Vagina (tissue), 2 donors: ENCODE data around the gene SPATA33. TPM values are rescaled to one million over a fixed set of nuclear protein-coding genes. Genes with fewer than 3 reads are reported as not detected.

Source experiments
- DNase-seq, 2 donors: peaks; one replicate each; pipeline ENCODE4 v3.0.0-alpha.2; 2017; ENCODE audit errors: extremely low spot score in 2 of 2
- H3K27ac ChIP-seq: fragments of 200-600 bp; sonication (generic); one replicate; pipeline ENCODE4 v1.5.1; 2019
- H3K27me3 ChIP-seq: fragments of 200-600 bp; sonication (generic); one replicate; pipeline ENCODE4 v1.5.1; 2019
- H3K36me3 ChIP-seq, 2 donors: fragments of 200-600 bp; sonication (generic); one replicate each; pipeline ENCODE4 v1.5.1; 2017 to 2019
- H3K4me1 ChIP-seq: fragments of 200-600 bp; sonication (generic); one replicate; pipeline ENCODE4 v1.5.1; 2019
- H3K4me3 ChIP-seq, 2 donors: fragments of 200-600 bp; sonication (generic); 1 replicate in 1 of 2; 2 replicates in 1 of 2; pipeline ENCODE4 v1.5.1; 2016 to 2019
- H3K9me3 ChIP-seq: fragments of 200-600 bp; sonication (generic); one replicate; pipeline ENCODE4 v1.5.1; 2019
- POLR2A ChIP-seq, 2 donors: fragments of 450-650 bp; IDR thresholded peaks; one replicate each; pipeline ENCODE4 v1.6.1; 2017; ENCODE audit warnings: antibody characterized with exemption in 2 of 2, mild to moderate bottlenecking in 2 of 2, moderate library complexity in 2 of 2
- POLR2AphosphoS5 ChIP-seq, 2 donors: sonication (generic); formaldehyde crosslinking; IDR thresholded peaks; one replicate each; pipeline ENCODE4 v1.9.0; 2017; ENCODE audit warnings: antibody characterized with exemption in 2 of 2, mild to moderate bottlenecking in 2 of 2, low read depth in 1 of 2; ENCODE audit not compliant: insufficient read depth in 1 of 2
- intact Hi-C: fragments of 100-400 bp; cut with DNase I; formaldehyde crosslinking; loops from one replicate; pipeline ENCODE4 v1.15.1; 2023
- total RNA-seq: library from RNA; depleted of rRNA; stranded (reverse); fragments of >200 nt; gene quantifications from one replicate; pipeline ENCODE4 v1.2.3, GENCODE V29; 2016
- TF ChIP-seq, protein P1 (sequence below), 3 experiments: fragments of 450-650 bp in 2 of 3; fragments of 200-600 bp in 1 of 3; sonication (generic) in 1 of 3; IDR thresholded peaks; one replicate each; pipeline ENCODE4 v1.5.1; 2017 to 2019; ENCODE audit warnings: antibody characterized with exemption in 3 of 3, mild to moderate bottlenecking in 2 of 3, moderate library complexity in 2 of 3

Gene SPATA33
- total RNA-seq, 1 donor from 2014 or later: 5.2 TPM

DNA sequence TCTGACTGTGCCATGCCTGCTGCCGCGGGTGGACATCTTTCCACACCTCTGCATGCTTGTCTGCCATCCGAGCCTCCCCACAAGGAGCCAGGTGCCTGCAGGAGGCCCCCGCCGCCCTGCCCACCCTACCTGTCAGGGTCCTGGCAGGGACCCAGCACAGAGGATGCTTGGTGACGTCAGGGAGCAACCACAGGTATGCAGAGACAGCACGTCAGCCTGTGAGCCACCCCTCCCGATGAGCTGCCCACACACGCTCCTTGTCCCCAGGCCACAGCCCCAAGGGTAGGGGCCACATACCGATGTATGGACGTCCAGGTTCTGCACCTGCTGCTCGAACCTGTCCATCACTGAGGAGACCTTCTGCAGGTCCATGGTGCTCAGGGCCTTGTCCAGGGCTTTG, 10.7 kb upstream of the SPATA33 start:
- no peak for DNase-seq
- intact Hi-C loops: no loop called here
- no peak overlapping the region for H3K27ac ChIP-seq
- no peaks in the 10 kb centered on the region for H3K27me3 ChIP-seq
- no peak for TF ChIP-seq POLR2A (IDR thresholded peaks at IDR 0.05)
- TF ChIP-seq, protein P1, sequence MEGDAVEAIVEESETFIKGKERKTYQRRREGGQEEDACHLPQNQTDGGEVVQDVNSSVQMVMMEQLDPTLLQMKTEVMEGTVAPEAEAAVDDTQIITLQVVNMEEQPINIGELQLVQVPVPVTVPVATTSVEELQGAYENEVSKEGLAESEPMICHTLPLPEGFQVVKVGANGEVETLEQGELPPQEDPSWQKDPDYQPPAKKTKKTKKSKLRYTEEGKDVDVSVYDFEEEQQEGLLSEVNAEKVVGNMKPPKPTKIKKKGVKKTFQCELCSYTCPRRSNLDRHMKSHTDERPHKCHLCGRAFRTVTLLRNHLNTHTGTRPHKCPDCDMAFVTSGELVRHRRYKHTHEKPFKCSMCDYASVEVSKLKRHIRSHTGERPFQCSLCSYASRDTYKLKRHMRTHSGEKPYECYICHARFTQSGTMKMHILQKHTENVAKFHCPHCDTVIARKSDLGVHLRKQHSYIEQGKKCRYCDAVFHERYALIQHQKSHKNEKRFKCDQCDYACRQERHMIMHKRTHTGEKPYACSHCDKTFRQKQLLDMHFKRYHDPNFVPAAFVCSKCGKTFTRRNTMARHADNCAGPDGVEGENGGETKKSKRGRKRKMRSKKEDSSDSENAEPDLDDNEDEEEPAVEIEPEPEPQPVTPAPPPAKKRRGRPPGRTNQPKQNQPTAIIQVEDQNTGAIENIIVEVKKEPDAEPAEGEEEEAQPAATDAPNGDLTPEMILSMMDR (IDR thresholded peaks at IDR 0.05): no peak
- TF ChIP-seq POLR2AphosphoS5 (IDR thresholded peaks at IDR 0.05; ENCODE audit: insufficient read depth in 1 of 2, low read depth in 1 of 2): no peak
- peaks cover 0 to 31% of the 10 kb centered on the region in 2 donors for H3K36me3 ChIP-seq
- no peak overlapping the region for H3K4me3 ChIP-seq
- no peaks in the 10 kb centered on the region for H3K9me3 ChIP-seq
- H3K4me1 ChIP-seq: no peaks in the 10 kb centered on the region

DNA sequence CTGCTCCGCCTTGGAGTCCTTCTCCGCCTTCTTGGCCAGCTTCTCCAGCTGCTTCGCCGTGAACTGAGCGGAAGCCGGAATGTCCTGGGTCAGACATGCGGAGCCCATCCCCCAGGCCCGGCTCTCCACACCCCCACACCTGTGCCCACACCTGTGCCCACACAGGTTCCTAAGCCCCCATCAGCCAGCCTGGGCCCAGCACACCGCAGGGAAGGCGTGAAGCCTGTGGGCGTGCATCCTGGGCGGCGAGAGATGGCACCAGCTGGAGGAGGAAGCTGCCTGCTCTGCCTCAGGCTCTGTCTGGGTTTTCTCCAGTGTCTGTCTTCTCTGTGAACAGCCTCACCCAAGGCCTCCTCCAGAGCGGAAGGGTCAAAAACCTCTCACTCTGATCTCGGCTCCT, 6.1 kb upstream of the SPATA33 start:
- Histone ChIP-seq H3K9me3 (no peaks in the 10 kb centered on the region), H3K36me3 (peaks cover 0 to 8% of the 10 kb centered on the region in 2 donors), H3K27me3 (no peaks in the 10 kb centered on the region), H3K27ac (no peak overlapping the region), H3K4me1 (peaks cover 11% of the 10 kb centered on the region), H3K4me3 (no peak overlapping the region)
- intact Hi-C loops: no loop called here
- TF ChIP-seq POLR2AphosphoS5 (IDR thresholded peaks at IDR 0.05; ENCODE audit: insufficient read depth in 1 of 2, low read depth in 1 of 2) (no peak), POLR2A (IDR thresholded peaks at IDR 0.05) (no peak)
- TF ChIP-seq, protein P1 (IDR thresholded peaks at IDR 0.05): no peak
- no peak for DNase-seq

DNA sequence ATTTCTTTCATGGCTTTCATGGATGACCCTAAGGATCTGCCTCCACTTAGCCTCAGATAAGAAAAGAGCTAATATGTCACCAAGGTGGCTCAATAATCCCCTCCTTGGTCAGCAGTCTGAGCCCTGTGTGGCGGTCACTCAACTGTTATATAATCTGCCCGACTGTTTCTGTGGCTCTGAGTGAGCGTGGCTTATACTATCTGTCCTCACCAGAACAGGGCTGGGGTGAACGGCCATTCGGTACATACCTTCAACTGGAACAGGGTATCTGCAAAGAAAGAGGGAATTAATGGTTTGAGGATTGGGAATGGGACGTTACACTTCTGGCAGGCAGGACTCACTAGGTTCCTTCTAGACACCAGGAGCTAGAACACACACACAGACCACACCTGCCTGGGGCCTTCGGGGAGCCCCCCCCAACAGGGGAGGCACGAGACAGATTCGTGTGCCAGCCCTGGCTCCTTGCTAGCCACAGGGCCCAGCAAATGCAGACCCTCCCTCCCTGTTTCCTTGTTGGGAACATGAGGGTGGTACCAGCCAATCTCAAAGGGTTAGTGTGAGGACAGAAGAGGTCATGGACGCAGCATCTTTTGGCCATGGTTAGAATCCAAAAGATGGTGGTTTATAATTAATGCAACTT, 3.9 kb upstream of the SPATA33 start:
- Histone ChIP-seq H3K4me1 (peaks cover 23% of the 10 kb centered on the region), H3K27me3 (no peaks in the 10 kb centered on the region), H3K4me3 (no peak overlapping the region), H3K27ac (no peak overlapping the region), H3K9me3 (no peaks in the 10 kb centered on the region), H3K36me3 (no peaks in the 10 kb centered on the region)
- intact Hi-C loops: no loop called here
- TF ChIP-seq POLR2A (IDR thresholded peaks at IDR 0.05): no peak
- TF ChIP-seq POLR2AphosphoS5 (IDR thresholded peaks at IDR 0.05; ENCODE audit: insufficient read depth in 1 of 2, low read depth in 1 of 2): no peak
- TF ChIP-seq, protein P1 (IDR thresholded peaks at IDR 0.05): no peak
- DNase-seq: no peak

DNA sequence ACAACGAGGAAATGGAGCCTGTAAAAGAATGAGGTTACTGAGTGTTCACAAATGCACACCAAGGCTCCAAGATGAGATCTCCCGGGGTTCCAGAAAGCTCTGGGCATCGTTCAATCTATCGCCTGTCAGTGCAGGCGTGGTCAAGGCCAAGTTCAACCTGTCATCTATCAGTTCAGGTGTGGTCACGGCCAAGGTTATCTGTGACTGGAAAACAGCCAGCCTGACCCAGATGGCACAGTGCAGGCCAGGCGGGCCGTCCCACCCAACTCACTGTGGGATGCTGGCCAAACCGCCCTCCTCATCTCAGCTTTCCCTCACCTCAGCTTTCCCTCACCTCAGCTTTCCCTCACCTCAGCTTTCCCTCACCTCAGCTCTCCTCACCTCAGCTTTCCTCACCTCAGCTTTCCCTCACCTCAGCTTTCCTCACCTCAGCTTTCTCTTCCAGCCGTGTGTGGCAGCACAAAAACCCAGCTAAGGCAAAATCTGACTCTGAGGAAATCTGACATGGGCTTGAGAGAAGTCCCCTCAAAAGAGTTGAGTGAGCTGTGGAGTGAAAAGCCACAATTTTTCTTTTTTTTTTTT, 2.5 kb upstream of the SPATA33 start:
- intact Hi-C loops: no loop called here
- Histone ChIP-seq H3K36me3 (no peaks in the 10 kb centered on the region), H3K9me3 (no peaks in the 10 kb centered on the region), H3K27ac (no peak overlapping the region), H3K27me3 (no peaks in the 10 kb centered on the region), H3K4me3 (no peak overlapping the region), H3K4me1 (peaks cover 29% of the 10 kb centered on the region)
- no peak for DNase-seq
- TF ChIP-seq, protein P1 (IDR thresholded peaks at IDR 0.05): no peak
- TF ChIP-seq POLR2A (IDR thresholded peaks at IDR 0.05): no peak
- TF ChIP-seq POLR2AphosphoS5 (IDR thresholded peaks at IDR 0.05; ENCODE audit: insufficient read depth in 1 of 2, low read depth in 1 of 2): no peak

DNA sequence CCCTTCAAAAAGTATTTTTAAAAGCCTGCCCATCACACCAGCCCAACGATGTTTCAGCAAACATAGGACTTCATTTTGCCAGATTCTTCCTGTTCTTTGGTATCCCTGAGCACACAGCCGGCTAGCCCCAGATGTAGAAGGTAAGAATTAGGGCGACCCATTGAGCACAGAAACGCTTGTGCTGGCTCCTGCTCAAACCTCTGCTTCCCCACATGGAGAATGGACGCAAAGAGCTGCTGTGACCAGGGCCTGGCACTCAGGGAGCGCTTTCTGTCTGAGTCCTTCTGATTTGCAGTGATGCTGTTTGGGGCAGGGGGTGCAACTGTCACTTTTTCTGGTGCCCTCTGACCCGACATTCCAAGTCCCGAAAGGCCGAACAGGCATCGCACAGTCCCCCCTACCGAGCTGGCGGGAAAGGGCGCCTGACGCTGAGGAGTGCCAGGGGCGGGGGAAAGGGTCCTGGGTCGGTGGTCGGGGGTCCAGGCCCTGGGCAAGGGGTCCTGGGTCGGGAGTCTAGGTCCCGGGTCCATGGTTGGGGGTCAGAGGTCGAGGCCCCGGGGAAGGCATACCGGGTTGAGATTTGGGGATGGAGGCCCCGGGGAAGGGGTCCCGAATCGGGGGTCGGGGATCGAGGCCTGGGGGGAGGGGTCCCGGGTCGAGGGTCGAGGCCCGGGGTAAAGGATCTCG, 1.1 kb upstream of the SPATA33 start:
- intact Hi-C loops: no loop called here

More for the DNA sequence above, 1.1 kb upstream of the SPATA33 start:
- no peak for DNase-seq
- Histone ChIP-seq H3K4me1 (peaks cover 29% of the 10 kb centered on the region), H3K27ac (peak overlapping the region; percentile 71), H3K27me3 (no peaks in the 10 kb centered on the region), H3K36me3 (peaks cover 0 to 3% of the 10 kb centered on the region in 2 donors), H3K4me3 (peak overlapping the region; percentile 91 to 93), H3K9me3 (no peaks in the 10 kb centered on the region)
- TF ChIP-seq, protein P1 (IDR thresholded peaks at IDR 0.05): no peak
- TF ChIP-seq POLR2AphosphoS5 (IDR thresholded peaks at IDR 0.05; ENCODE audit: insufficient read depth in 1 of 2, low read depth in 1 of 2): no peak
- TF ChIP-seq POLR2A (IDR thresholded peaks at IDR 0.05): no peak
